ENCODE results near the gene ADGRF4.

ADGRF4 gene

GRCh38 chr6:47681201-47681990, 17.0 kb upstream of the ADGRF4 start:
- no peak for DNase-seq (ENCODE audit: low read depth)

- no peak for DNase-seq (ENCODE audit: low read depth)
These were observed 12.0 kb upstream of the ADGRF4 start for GRCh38 chr6:47686411-47686810.

- no peak for DNase-seq (ENCODE audit: low read depth)
These were observed 10.9 kb upstream of the ADGRF4 start for GRCh38 chr6:47687432-47687831.

GRCh38 chr6:47690214-47690613, 8.2 kb upstream of the ADGRF4 start:
- DNase-seq (ENCODE audit: low read depth), result no peak

- no peak for DNase-seq (ENCODE audit: low read depth)
These were observed 7.6 kb upstream of the ADGRF4 start for GRCh38 chr6:47690791-47691190.

- no peak for DNase-seq (ENCODE audit: low read depth)
These were observed 455 bp upstream of the ADGRF4 start for GRCh38 chr6:47697925-47698324.

GRCh38 chr6:47700053-47700452, 1.7 kb downstream of the ADGRF4 start:
- no peak for DNase-seq (ENCODE audit: low read depth)

GRCh38 chr6:47700596-47700995, 2.2 kb downstream of the ADGRF4 start:
- no peak for DNase-seq (ENCODE audit: low read depth)

- no peak for DNase-seq (ENCODE audit: low read depth)
These were observed 3.0 kb downstream of the ADGRF4 start for GRCh38 chr6:47701363-47701762.

- DNase-seq (ENCODE audit: low read depth), result no peak
These were observed 10.8 kb downstream of the ADGRF4 start for GRCh38 chr6:47709160-47709559.

- no peak for DNase-seq (ENCODE audit: low read depth)
These were observed 11.9 kb downstream of the ADGRF4 start for GRCh38 chr6:47710295-47710694.

- no peak for DNase-seq (ENCODE audit: low read depth)
These were observed 14.8 kb downstream of the ADGRF4 start for GRCh38 chr6:47713200-47713599.

- DNase-seq (ENCODE audit: low read depth), result no peak
These were observed 16.4 kb downstream of the ADGRF4 start for GRCh38 chr6:47714802-47715201.

GRCh38 chr6:47715782-47716181, 17.4 kb downstream of the ADGRF4 start:
- DNase-seq (ENCODE audit: low read depth), result no peak

- no peak for DNase-seq (ENCODE audit: low read depth)
These were observed 17.8 kb downstream of the ADGRF4 start for GRCh38 chr6:47716207-47716606.

- DNase-seq (ENCODE audit: low read depth), result no peak
These were observed 20.2 kb downstream of the ADGRF4 start for GRCh38 chr6:47718571-47718970.

- DNase-seq (ENCODE audit: low read depth), result no peak
These were observed 22.8 kb downstream of the ADGRF4 start for GRCh38 chr6:47721189-47721588.

GRCh38 chr6:47722194-47722593, 23.8 kb downstream of the ADGRF4 start:
- DNase-seq (ENCODE audit: low read depth), result no peak

- no peak for DNase-seq (ENCODE audit: low read depth)
These were observed 25.9 kb downstream of the ADGRF4 start for GRCh38 chr6:47724300-47724699.

- DNase-seq (ENCODE audit: low read depth), result no peak
These were observed 29.0 kb downstream of the ADGRF4 start for GRCh38 chr6:47727391-47727790.

- DNase-seq (ENCODE audit: low read depth), result no peak
These were observed 30.6 kb downstream of the ADGRF4 start for GRCh38 chr6:47729019-47729418.

- DNase-seq (ENCODE audit: low read depth), result no peak
These were observed 31.1 kb downstream of the ADGRF4 start for GRCh38 chr6:47729457-47729856.

GRCh38 chr6:47733879-47734558, 35.6 kb downstream of the ADGRF4 start:
- no peak for DNase-seq (ENCODE audit: low read depth)

Data from GM04504 (cell line).